ENCODE data around the gene GGT7. TPM values are rescaled to one million over a fixed set of nuclear protein-coding genes. Genes with fewer than 3 reads are reported as not detected.

GGT7 gene
- total and polyA plus RNA-seq, 9 of the 15 experiments (the other 6 are each of a cell fraction or from before 2014, with no cell fraction given): 0.04 to 18.3 (median 5.9) TPM

DNA sequence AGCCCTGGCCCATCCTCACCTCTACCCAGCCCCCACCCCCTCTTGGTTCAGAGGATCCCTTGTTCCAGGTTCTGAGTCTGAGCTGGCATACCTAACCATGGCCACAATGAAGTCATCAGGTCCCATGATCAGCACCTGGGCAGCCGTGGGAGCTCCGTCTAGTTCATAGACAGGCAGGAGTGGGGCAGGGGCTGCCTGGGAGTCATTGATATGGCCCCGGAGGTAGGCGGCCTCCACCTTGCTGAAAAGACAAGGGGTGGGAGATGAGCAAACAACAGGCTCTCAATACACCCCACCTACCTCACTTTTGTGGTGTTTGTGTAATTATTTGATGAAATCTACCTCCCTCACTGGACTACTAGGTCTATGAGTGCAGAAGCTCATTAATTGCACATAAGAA is 20.4 kb downstream of the GGT7 start (continued):
- TF ChIP-seq, protein P1, sequence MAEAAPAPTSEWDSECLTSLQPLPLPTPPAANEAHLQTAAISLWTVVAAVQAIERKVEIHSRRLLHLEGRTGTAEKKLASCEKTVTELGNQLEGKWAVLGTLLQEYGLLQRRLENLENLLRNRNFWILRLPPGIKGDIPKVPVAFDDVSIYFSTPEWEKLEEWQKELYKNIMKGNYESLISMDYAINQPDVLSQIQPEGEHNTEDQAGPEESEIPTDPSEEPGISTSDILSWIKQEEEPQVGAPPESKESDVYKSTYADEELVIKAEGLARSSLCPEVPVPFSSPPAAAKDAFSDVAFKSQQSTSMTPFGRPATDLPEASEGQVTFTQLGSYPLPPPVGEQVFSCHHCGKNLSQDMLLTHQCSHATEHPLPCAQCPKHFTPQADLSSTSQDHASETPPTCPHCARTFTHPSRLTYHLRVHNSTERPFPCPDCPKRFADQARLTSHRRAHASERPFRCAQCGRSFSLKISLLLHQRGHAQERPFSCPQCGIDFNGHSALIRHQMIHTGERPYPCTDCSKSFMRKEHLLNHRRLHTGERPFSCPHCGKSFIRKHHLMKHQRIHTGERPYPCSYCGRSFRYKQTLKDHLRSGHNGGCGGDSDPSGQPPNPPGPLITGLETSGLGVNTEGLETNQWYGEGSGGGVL (CRISPR knock-in tag; IDR thresholded peaks at IDR 0.05): no peak
- no peak for TF ChIP-seq HDAC3 (IDR thresholded peaks at IDR 0.05; ENCODE audit: borderline replicate concordance, partially characterized antibody)
- TF ChIP-seq, protein P2, sequence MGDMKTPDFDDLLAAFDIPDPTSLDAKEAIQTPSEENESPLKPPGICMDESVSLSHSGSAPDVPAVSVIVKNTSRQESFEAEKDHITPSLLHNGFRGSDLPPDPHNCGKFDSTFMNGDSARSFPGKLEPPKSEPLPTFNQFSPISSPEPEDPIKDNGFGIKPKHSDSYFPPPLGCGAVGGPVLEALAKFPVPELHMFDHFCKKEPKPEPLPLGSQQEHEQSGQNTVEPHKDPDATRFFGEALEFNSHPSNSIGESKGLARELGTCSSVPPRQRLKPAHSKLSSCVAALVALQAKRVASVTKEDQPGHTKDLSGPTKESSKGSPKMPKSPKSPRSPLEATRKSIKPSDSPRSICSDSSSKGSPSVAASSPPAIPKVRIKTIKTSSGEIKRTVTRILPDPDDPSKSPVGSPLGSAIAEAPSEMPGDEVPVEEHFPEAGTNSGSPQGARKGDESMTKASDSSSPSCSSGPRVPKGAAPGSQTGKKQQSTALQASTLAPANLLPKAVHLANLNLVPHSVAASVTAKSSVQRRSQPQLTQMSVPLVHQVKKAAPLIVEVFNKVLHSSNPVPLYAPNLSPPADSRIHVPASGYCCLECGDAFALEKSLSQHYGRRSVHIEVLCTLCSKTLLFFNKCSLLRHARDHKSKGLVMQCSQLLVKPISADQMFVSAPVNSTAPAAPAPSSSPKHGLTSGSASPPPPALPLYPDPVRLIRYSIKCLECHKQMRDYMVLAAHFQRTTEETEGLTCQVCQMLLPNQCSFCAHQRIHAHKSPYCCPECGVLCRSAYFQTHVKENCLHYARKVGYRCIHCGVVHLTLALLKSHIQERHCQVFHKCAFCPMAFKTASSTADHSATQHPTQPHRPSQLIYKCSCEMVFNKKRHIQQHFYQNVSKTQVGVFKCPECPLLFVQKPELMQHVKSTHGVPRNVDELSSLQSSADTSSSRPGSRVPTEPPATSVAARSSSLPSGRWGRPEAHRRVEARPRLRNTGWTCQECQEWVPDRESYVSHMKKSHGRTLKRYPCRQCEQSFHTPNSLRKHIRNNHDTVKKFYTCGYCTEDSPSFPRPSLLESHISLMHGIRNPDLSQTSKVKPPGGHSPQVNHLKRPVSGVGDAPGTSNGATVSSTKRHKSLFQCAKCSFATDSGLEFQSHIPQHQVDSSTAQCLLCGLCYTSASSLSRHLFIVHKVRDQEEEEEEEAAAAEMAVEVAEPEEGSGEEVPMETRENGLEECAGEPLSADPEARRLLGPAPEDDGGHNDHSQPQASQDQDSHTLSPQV (IDR thresholded peaks at IDR 0.05): no peak
- no peak for TF ChIP-seq CREB1 (IDR thresholded peaks at IDR 0.05)
- no peak for TF ChIP-seq CREB1 (CRISPR knock-in tag; IDR thresholded peaks at IDR 0.05)
- TF ChIP-seq ZNF561 (CRISPR knock-in tag; conservative IDR thresholded peaks at IDR 0.05): no peak
- no peak for TF ChIP-seq SP2 (IDR thresholded peaks at IDR 0.05; ENCODE audit: extremely low read depth, low read depth, low read length, poor library complexity, severe bottlenecking)
- TF ChIP-seq CBX5 (IDR thresholded peaks at IDR 0.05; ENCODE audit: borderline replicate concordance, low read depth): no peak
- TF ChIP-seq, protein P3, sequence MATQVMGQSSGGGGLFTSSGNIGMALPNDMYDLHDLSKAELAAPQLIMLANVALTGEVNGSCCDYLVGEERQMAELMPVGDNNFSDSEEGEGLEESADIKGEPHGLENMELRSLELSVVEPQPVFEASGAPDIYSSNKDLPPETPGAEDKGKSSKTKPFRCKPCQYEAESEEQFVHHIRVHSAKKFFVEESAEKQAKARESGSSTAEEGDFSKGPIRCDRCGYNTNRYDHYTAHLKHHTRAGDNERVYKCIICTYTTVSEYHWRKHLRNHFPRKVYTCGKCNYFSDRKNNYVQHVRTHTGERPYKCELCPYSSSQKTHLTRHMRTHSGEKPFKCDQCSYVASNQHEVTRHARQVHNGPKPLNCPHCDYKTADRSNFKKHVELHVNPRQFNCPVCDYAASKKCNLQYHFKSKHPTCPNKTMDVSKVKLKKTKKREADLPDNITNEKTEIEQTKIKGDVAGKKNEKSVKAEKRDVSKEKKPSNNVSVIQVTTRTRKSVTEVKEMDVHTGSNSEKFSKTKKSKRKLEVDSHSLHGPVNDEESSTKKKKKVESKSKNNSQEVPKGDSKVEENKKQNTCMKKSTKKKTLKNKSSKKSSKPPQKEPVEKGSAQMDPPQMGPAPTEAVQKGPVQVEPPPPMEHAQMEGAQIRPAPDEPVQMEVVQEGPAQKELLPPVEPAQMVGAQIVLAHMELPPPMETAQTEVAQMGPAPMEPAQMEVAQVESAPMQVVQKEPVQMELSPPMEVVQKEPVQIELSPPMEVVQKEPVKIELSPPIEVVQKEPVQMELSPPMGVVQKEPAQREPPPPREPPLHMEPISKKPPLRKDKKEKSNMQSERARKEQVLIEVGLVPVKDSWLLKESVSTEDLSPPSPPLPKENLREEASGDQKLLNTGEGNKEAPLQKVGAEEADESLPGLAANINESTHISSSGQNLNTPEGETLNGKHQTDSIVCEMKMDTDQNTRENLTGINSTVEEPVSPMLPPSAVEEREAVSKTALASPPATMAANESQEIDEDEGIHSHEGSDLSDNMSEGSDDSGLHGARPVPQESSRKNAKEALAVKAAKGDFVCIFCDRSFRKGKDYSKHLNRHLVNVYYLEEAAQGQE (IDR thresholded peaks at IDR 0.05; ENCODE audit: borderline replicate concordance): no peak
- TF ChIP-seq, protein P3 (CRISPR knock-in tag; IDR thresholded peaks at IDR 0.05; ENCODE audit: low read depth): no peak
